Ectodermal cell (in vitro differentiated cells): ENCODE data around the gene GID8.

Experiments used
- H3K27ac ChIP-seq: 2 replicates; pipeline ENCODE4 v1.7.0; 2013; ENCODE audit warnings: mild to moderate bottlenecking, low read depth, low read length; ENCODE audit not compliant: insufficient read depth, poor library complexity, severe bottlenecking
- H3K27me3 ChIP-seq: 2 replicates; pipeline ENCODE4 v1.7.0; 2013; ENCODE audit warnings: mild to moderate bottlenecking, low read length; ENCODE audit not compliant: insufficient read depth, control insufficient read depth, poor library complexity, severe bottlenecking
- H3K36me3 ChIP-seq: one replicate; pipeline ENCODE4 v1.7.0; 2013; ENCODE audit warnings: low read length; ENCODE audit not compliant: control insufficient read depth, insufficient read depth
- H3K4me1 ChIP-seq: one replicate; pipeline ENCODE4 v1.7.0; 2013; ENCODE audit warnings: low read length; ENCODE audit not compliant: control insufficient read depth, insufficient read depth
- H3K4me3 ChIP-seq: 2 replicates; pipeline ENCODE4 v1.7.0; 2013; ENCODE audit warnings: low read depth, low read length, control low read depth; ENCODE audit not compliant: insufficient read depth
- H3K9me3 ChIP-seq: 2 replicates; pipeline ENCODE4 v1.7.0; 2013; ENCODE audit warnings: mild to moderate bottlenecking, low read length, moderate library complexity; ENCODE audit not compliant: control insufficient read depth
- WGBS, 2 experiments: methylation state at CpG; one replicate each; pipeline ENCODE4 v1.1.7; 2013; ENCODE audit warnings: missing lambda C conversion rate in 2 of 2; 5-methylcytosine and 5-hydroxymethylcytosine counted together

The GID8 gene

GRCh38 chr20:62942456-62942855 lies 4.5 kb downstream of the GID8 start:
- 97 to 100% methylated on average over 2 of the region's 2 CpGs for WGBS, 2 experiments

GRCh38 chr20:62943396-62943795 lies 5.4 kb downstream of the GID8 start:
- H3K9me3 ChIP-seq, result no peaks in the 10 kb centered on the region
- peaks cover 45% of the 10 kb centered on the region for H3K36me3 ChIP-seq
- H3K27ac ChIP-seq, result no peak overlapping the region
- WGBS, 2 experiments, result 95 to 96% methylated on average over 14 of the region's 14 CpGs
- H3K27me3 ChIP-seq, result no peaks in the 10 kb centered on the region
- peaks cover 9% of the 10 kb centered on the region for H3K4me1 ChIP-seq
- H3K4me3 ChIP-seq, result no peak overlapping the region

More at GRCh38 chr20:62942456-62942855, 4.5 kb downstream of the GID8 start:
- Histone ChIP-seq H3K36me3 (peaks cover 41% of the 10 kb centered on the region), H3K27me3 (no peaks in the 10 kb centered on the region), H3K4me1 (peaks cover 9% of the 10 kb centered on the region), H3K4me3 (no peak overlapping the region), H3K27ac (no peak overlapping the region), H3K9me3 (no peaks in the 10 kb centered on the region)

GRCh38 chr20:62944184-62944583 lies 6.2 kb downstream of the GID8 start:
- WGBS, 2 experiments, result 96 to 98% methylated on average over 8 of the region's 8 CpGs
- Histone ChIP-seq H3K36me3 (peaks cover 51% of the 10 kb centered on the region), H3K27ac (no peak overlapping the region), H3K9me3 (no peaks in the 10 kb centered on the region), H3K27me3 (no peaks in the 10 kb centered on the region), H3K4me1 (peaks cover 7% of the 10 kb centered on the region), H3K4me3 (no peak overlapping the region)

DNA sequence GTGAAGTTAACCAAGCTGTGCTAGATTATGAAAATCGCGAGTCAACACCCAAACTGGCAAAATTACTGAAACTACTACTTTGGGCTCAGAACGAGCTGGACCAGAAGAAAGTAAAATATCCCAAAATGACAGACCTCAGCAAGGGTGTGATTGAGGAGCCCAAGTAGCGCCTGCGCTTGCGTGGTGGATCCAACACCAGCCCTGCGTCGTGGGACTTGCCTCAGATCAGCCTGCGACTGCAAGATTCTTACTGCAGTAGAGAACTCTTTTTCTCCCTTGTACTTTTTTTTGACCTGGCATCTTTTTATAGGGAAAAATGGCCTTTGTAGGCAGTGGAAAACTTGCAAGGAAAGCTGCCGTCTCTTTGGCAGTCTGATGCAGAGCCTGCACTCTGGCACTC lies 6.8 kb downstream of the GID8 start:
- no peaks in the 10 kb centered on the region for H3K9me3 ChIP-seq
- H3K27ac ChIP-seq, result no peak overlapping the region
- H3K36me3 ChIP-seq, result peaks cover 51% of the 10 kb centered on the region
- H3K4me1 ChIP-seq, result peaks cover 3% of the 10 kb centered on the region
- no peak overlapping the region for H3K4me3 ChIP-seq
- H3K27me3 ChIP-seq, result no peaks in the 10 kb centered on the region
- WGBS, 2 experiments, result 94 to 95% methylated on average over 10 of the region's 10 CpGs

- Histone ChIP-seq H3K36me3 (peaks cover 51% of the 10 kb centered on the region), H3K27ac (no peak overlapping the region)
- WGBS, 2 experiments, result 96 to 97% methylated on average over 25 of the region's 25 CpGs
These were observed 7.9 kb downstream of the GID8 start for GRCh38 chr20:62945771-62946339.

DNA sequence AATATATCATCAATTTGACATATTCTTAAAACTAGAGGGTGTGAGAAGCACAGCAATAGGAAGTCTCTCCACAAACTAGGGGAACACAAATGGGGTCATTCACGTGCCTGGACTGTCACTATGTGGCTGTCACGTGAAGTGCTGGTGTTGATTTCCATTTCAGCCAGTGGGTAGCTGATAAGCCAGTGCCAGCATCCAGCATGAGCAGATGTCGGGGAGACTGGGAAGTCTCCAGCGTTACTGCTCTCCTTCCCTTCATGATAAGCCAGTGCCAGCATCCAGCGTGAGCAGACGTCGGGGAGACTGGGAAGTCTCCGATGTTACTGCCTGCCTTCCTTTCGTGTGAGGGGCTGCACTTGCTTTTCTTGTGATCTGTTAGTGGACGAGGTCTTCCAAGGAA lies 9.0 kb downstream of the GID8 start:
- WGBS, 2 experiments, result 95% methylated on average over 10 of the region's 10 CpGs
- Histone ChIP-seq H3K27me3 (no peaks in the 10 kb centered on the region), H3K9me3 (no peaks in the 10 kb centered on the region), H3K4me3 (no peak overlapping the region), H3K36me3 (peaks cover 51% of the 10 kb centered on the region), H3K4me1 (peaks cover under 1% of the 10 kb centered on the region), H3K27ac (no peak overlapping the region)

More at GRCh38 chr20:62945771-62946339, 7.9 kb downstream of the GID8 start:
- H3K9me3 ChIP-seq, result no peaks in the 10 kb centered on the region
- no peak overlapping the region for H3K4me3 ChIP-seq
- H3K4me1 ChIP-seq, result no peaks in the 10 kb centered on the region
- no peaks in the 10 kb centered on the region for H3K27me3 ChIP-seq

DNA sequence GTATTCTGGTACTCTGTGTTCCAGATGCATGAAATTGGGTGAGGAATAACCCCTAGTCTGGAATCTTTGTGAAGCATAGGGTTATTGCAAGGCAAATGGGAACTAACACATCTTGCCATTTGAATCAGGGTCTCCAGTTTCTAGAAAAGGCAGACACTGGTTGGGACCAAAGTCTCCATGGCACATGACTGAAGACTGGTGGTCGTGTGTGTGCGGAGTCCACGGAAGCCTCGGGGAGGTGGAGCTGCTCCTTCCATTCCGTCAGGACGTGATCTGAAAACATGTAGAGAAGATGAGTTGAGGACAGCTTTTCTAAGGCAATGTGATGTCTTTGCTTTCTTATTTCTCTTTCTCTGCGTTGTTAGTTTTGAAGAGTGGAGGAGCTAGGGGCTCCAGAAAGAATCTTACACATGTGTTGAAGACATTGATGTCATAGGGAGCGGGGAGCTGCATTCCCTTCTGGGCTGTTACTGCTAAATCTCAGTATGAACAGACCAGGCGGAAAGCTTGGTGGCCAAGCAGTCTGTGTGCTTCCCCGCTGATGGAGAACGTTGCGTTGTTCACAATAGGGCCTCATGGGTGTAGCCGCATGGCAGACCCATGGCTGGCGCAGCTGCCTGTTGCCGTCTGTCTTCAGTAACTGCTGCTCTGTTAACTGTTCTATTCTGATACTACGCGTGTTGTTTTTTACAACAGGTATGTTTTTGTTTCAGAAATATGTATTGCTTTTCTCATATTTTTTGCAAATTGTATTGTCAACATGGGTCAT lies 9.8 kb downstream of the GID8 start:
- no peak overlapping the region for H3K4me3 ChIP-seq
- H3K27me3 ChIP-seq, result peaks cover 4% of the 10 kb centered on the region
- H3K36me3 ChIP-seq, result peaks cover 51% of the 10 kb centered on the region
- no peaks in the 10 kb centered on the region for H3K9me3 ChIP-seq
- H3K27ac ChIP-seq, result no peak overlapping the region
- WGBS, 2 experiments, result 90 to 91% methylated on average over 17 of the region's 17 CpGs
- H3K4me1 ChIP-seq, result peaks cover 4% of the 10 kb centered on the region

GRCh38 chr20:62949153-62949821 lies 11.3 kb downstream of the GID8 start:
- no peak overlapping the region for H3K4me3 ChIP-seq
- no peaks in the 10 kb centered on the region for H3K9me3 ChIP-seq
- no peak overlapping the region for H3K27ac ChIP-seq
- peaks cover 37% of the 10 kb centered on the region for H3K36me3 ChIP-seq
- WGBS, 2 experiments, result 95 to 96% methylated on average over 6 of the region's 6 CpGs
- peaks cover 13% of the 10 kb centered on the region for H3K4me1 ChIP-seq
- H3K27me3 ChIP-seq, result peaks cover 4% of the 10 kb centered on the region

- 91 to 93% methylated on average over 12 of the region's 12 CpGs for WGBS, 2 experiments
- H3K4me3 ChIP-seq, result no peak overlapping the region
- no peaks in the 10 kb centered on the region for H3K9me3 ChIP-seq
- peaks cover 13% of the 10 kb centered on the region for H3K4me1 ChIP-seq
- H3K27me3 ChIP-seq, result peaks cover 4% of the 10 kb centered on the region
- H3K36me3 ChIP-seq, result peaks cover 32% of the 10 kb centered on the region
- no peak overlapping the region for H3K27ac ChIP-seq
These were observed 12.0 kb downstream of the GID8 start for GRCh38 chr20:62949962-62950361.

GRCh38 chr20:62950741-62951140 lies 12.8 kb downstream of the GID8 start:
- H3K9me3 ChIP-seq, result no peaks in the 10 kb centered on the region
- peaks cover 4% of the 10 kb centered on the region for H3K27me3 ChIP-seq
- 94 to 96% methylated on average over 8 of the region's 8 CpGs for WGBS, 2 experiments
- H3K4me3 ChIP-seq, result no peak overlapping the region
- H3K4me1 ChIP-seq, result peaks cover 13% of the 10 kb centered on the region
- H3K27ac ChIP-seq, result no peak overlapping the region
- H3K36me3 ChIP-seq, result peaks cover 24% of the 10 kb centered on the region
